Liver (tissue), 9 donors: ENCODE measurements around the gene NUDT9. TPM values are rescaled to one million over a fixed set of nuclear protein-coding genes. Genes with fewer than 3 reads are reported as not detected.

Experiments used
- DNase-seq: peaks from one replicate; pipeline ENCODE4 v3.0.0-alpha.2; 2017; ENCODE audit warnings: low spot score
- H3K27ac ChIP-seq, 2 donors: one replicate each; pipeline ENCODE4 v1.7.0; 2013; ENCODE audit warnings: inconsistent platforms in 2 of 2, low read length in 2 of 2, control low read depth in 1 of 2, low read depth in 1 of 2, mild to moderate bottlenecking in 1 of 2
- H3K27me3 ChIP-seq, 4 donors: one replicate each; pipeline versions ENCODE4 v1.6.1 to v1.7.0; 2013; ENCODE audit warnings: low read length in 3 of 4, inconsistent platforms in 1 of 4, mild to moderate bottlenecking in 1 of 4, moderate library complexity in 1 of 4; ENCODE audit not compliant: control insufficient read depth in 4 of 4, insufficient read depth in 4 of 4
- H3K36me3 ChIP-seq, 4 donors: one replicate each; pipeline versions ENCODE4 v1.6.1 to v1.7.0; 2013; ENCODE audit warnings: low read length in 3 of 4, mild to moderate bottlenecking in 3 of 4, low read depth in 1 of 4, moderate library complexity in 1 of 4; ENCODE audit not compliant: control insufficient read depth in 4 of 4, insufficient read depth in 3 of 4
- H3K4me1 ChIP-seq, 4 donors: one replicate each; pipeline versions ENCODE4 v1.6.1 to v1.7.0; 2013; ENCODE audit warnings: low read length in 3 of 4, mild to moderate bottlenecking in 3 of 4, moderate library complexity in 1 of 4; ENCODE audit not compliant: control insufficient read depth in 4 of 4, insufficient read depth in 4 of 4
- H3K4me3 ChIP-seq, 3 donors: one replicate each; pipeline versions ENCODE4 v1.6.1 to v1.7.0; 2013; ENCODE audit warnings: low read length in 3 of 3, control low read depth in 1 of 3, low read depth in 1 of 3, mild to moderate bottlenecking in 1 of 3
- H3K9ac ChIP-seq, 2 donors: one replicate each; pipeline ENCODE4 v1.7.0; 2013; ENCODE audit warnings: low read length in 2 of 2, mild to moderate bottlenecking in 2 of 2, moderate library complexity in 2 of 2, control low read depth in 1 of 2, low read depth in 1 of 2
- H3K9me3 ChIP-seq, 4 donors: one replicate each; pipeline versions ENCODE4 v1.6.1 to v1.7.0; 2013; ENCODE audit warnings: low read length in 3 of 4; ENCODE audit not compliant: control insufficient read depth in 4 of 4
- FOXA1 ChIP-seq: IDR thresholded peaks from 2 replicates; pipeline ENCODE4 v1.6.1; 2016; ENCODE audit warnings: antibody characterized with exemption
- FOXA2 ChIP-seq: IDR thresholded peaks from 2 replicates; pipeline ENCODE4 v1.6.1; 2016; ENCODE audit warnings: antibody characterized with exemption
- GABPA ChIP-seq, 2 donors: IDR thresholded peaks in 1 of 2; conservative IDR thresholded peaks in 1 of 2; 2 replicates each; pipeline ENCODE4 v1.6.1; 2016; ENCODE audit warnings: antibody characterized with exemption in 2 of 2, mild to moderate bottlenecking in 1 of 2, moderate library complexity in 1 of 2
- HNF4A ChIP-seq, 2 donors: conservative IDR thresholded peaks; 2 replicates each; pipeline ENCODE4 v1.6.1; 2016; ENCODE audit warnings: antibody characterized with exemption in 2 of 2, mild to moderate bottlenecking in 2 of 2
- HNF4G ChIP-seq: IDR thresholded peaks from 2 replicates; pipeline ENCODE4 v1.6.1; 2016; ENCODE audit warnings: antibody characterized with exemption
- JUND ChIP-seq, 2 donors: IDR thresholded peaks; 2 replicates each; pipeline ENCODE4 v1.6.1; 2016; ENCODE audit warnings: antibody characterized with exemption in 2 of 2
- NR2F2 ChIP-seq: IDR thresholded peaks from 2 replicates; pipeline ENCODE4 v1.6.1; 2016; ENCODE audit warnings: antibody characterized with exemption
- RAD21 ChIP-seq, 2 donors: IDR thresholded peaks; 2 replicates each; pipeline ENCODE4 v1.6.1; 2016; ENCODE audit warnings: antibody characterized with exemption in 2 of 2, mild to moderate bottlenecking in 2 of 2
- REST ChIP-seq: IDR thresholded peaks from 2 replicates; pipeline ENCODE4 v1.6.1; 2016; ENCODE audit warnings: antibody characterized with exemption, mild to moderate bottlenecking
- RXRA ChIP-seq, 2 donors: IDR thresholded peaks; 2 replicates each; pipeline ENCODE4 v1.6.1; 2017 to 2018; ENCODE audit warnings: antibody characterized with exemption in 2 of 2, mild to moderate bottlenecking in 1 of 2
- TAF1 ChIP-seq: conservative IDR thresholded peaks from 2 replicates; pipeline ENCODE4 v1.6.1; 2016; ENCODE audit warnings: antibody characterized with exemption, mild to moderate bottlenecking
- WGBS: extraction: QIAGEN DNeasy Blood & Tissue Kit; methylation state at CpG from one replicate; pipeline ENCODE4 v1.1.7; 2013; 5-methylcytosine and 5-hydroxymethylcytosine counted together
- polyA plus RNA-seq, 2 donors: library from polyadenylated mRNA; stranded (reverse) in 1 of 2; unstranded in 1 of 2; fragments of 200-250 nt in 1 of 2; fragments of >200 nt in 1 of 2; fragmentation: Nextera tagmentation in 1 of 2; extraction: Ambion mirVana in 1 of 2; gene quantifications; one replicate each; pipeline versions ENCODE4 v1.2.1 to v1.2.3, GENCODE V29; 2013 to 2015
- total RNA-seq, 2 donors: library from RNA; depleted of rRNA; stranded (reverse); fragments of >200 nt; gene quantifications; one replicate each; pipeline ENCODE4 v1.2.3, GENCODE V29; 2014
- TF ChIP-seq, protein P1 (sequence below): IDR thresholded peaks from 2 replicates; pipeline ENCODE4 v1.6.1; 2016; ENCODE audit warnings: antibody characterized with exemption
- TF ChIP-seq, protein P2 (sequence below): IDR thresholded peaks from 2 replicates; pipeline ENCODE4 v1.6.1; 2016; ENCODE audit warnings: antibody characterized with exemption
- TF ChIP-seq, protein P3 (sequence below): IDR thresholded peaks from 2 replicates; pipeline ENCODE4 v1.6.1; 2016; ENCODE audit warnings: antibody characterized with exemption
- donor health status: healthy.
- donor health status: healthy.
- donor health status: healthy.
- donor health status: healthy.
- donor health status: healthy.

NUDT9 gene
- total and polyA plus RNA-seq, 4 donors, result 9.2 to 37.3 (median 26.9) TPM

DNA sequence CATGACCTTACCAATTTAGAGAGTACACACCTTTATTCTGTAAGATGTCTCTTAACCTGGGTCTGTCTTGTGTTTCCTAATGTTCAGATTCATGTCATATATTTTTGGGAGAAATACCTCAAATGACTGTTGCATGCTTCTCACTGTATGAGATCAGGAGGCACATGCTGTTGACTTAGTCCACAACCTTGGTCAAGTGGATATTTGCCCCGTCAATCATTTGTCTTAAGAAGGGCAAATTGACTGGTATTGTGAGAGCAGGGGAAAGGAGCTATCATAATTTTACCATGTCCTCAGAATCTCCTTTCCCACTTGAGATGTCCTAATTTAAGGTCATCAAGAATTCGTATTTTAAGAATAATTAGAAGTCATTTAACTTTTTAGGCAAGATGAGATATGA lies 11.0 kb downstream of the NUDT9 start (continued):
- TF ChIP-seq, protein P1, sequence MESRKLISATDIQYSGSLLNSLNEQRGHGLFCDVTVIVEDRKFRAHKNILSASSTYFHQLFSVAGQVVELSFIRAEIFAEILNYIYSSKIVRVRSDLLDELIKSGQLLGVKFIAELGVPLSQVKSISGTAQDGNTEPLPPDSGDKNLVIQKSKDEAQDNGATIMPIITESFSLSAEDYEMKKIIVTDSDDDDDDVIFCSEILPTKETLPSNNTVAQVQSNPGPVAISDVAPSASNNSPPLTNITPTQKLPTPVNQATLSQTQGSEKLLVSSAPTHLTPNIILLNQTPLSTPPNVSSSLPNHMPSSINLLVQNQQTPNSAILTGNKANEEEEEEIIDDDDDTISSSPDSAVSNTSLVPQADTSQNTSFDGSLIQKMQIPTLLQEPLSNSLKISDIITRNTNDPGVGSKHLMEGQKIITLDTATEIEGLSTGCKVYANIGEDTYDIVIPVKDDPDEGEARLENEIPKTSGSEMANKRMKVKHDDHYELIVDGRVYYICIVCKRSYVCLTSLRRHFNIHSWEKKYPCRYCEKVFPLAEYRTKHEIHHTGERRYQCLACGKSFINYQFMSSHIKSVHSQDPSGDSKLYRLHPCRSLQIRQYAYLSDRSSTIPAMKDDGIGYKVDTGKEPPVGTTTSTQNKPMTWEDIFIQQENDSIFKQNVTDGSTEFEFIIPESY, result no peak

- Histone ChIP-seq H3K4me1 (no peaks in the 10 kb centered on the region), H3K36me3 (peaks cover 7 to 33% (median 26%) of the 10 kb centered on the region in 4 donors), H3K27me3 (no peaks in the 10 kb centered on the region), H3K27ac (no peak overlapping the region), H3K9me3 (no peaks in the 10 kb centered on the region), H3K9ac (no peak overlapping the region), H3K4me3 (no peak overlapping the region)
- TF ChIP-seq, protein P2, sequence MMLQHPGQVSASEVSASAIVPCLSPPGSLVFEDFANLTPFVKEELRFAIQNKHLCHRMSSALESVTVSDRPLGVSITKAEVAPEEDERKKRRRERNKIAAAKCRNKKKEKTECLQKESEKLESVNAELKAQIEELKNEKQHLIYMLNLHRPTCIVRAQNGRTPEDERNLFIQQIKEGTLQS, result no peak
- TF ChIP-seq TAF1 (no peak), RAD21 (IDR thresholded peaks at IDR 0.05) (no peak), REST (no peak), NR2F2 (no peak)
- DNase-seq, result no peak
- 95% methylated on average over 3 of the region's 3 CpGs for WGBS
Measured at GRCh38 chr4:87442889-87443288, 20.5 kb downstream of the NUDT9 start.

DNA sequence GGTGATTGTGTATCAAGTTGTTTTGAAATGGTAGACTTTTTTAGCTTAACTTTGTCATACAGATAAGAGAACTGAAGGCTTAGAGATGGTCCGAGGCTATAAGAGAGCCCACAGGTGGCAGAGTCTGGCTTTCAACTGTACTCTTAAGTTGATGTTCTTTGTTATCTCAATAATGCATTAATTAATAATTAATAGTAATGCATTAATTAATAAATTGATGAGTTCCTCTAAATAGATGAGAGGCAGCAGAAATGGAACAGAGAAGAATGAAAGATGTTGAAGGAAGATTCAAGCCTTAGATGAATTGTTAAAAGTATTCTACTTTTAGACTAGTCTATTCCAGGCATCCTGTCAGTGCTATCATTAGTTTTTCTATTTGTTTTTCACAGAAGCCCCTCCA lies 22.4 kb downstream of the NUDT9 start:
- Histone ChIP-seq H3K9ac (no peak overlapping the region), H3K27ac (no peak overlapping the region), H3K9me3 (no peaks in the 10 kb centered on the region), H3K36me3 (peaks cover 5 to 30% (median 22%) of the 10 kb centered on the region in 4 donors), H3K27me3 (no peaks in the 10 kb centered on the region), H3K4me3 (no peak overlapping the region), H3K4me1 (no peaks in the 10 kb centered on the region)
- no peak for DNase-seq
- 99% methylated on average over 1 of the region's 1 CpG for WGBS
- no peak for TF ChIP-seq GABPA (IDR thresholded peaks at IDR 0.05 in 1 of 2, conservative IDR thresholded peaks at IDR 0.05 in 1 of 2)
- no peak for TF ChIP-seq HNF4A (conservative IDR thresholded peaks at IDR 0.05)
- TF ChIP-seq RXRA (IDR thresholded peaks at IDR 0.05), result no peak
- TF ChIP-seq FOXA1, result no peak
- TF ChIP-seq, protein P1, result no peak
- TF ChIP-seq HNF4G, result no peak
- TF ChIP-seq REST, result no peak
- TF ChIP-seq NR2F2, result no peak
- no peak for TF ChIP-seq RAD21 (IDR thresholded peaks at IDR 0.05)
- TF ChIP-seq FOXA2, result no peak
- TF ChIP-seq JUND (IDR thresholded peaks at IDR 0.05), result no peak
- TF ChIP-seq, protein P3, sequence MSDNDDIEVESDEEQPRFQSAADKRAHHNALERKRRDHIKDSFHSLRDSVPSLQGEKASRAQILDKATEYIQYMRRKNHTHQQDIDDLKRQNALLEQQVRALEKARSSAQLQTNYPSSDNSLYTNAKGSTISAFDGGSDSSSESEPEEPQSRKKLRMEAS, result no peak
